Endothelial cell of umbilical vein (primary cell): ENCODE measurements around the gene NKX3-2. TPM values are rescaled to one million over a fixed set of nuclear protein-coding genes. Genes with fewer than 3 reads are reported as not detected.

Experiments used
- BruUV-seq: library from RNA; stranded (reverse); fragments of 400-500 nt; replicated peaks from 2 replicates; lab custom pipeline; 2021; lab: Mats Ljungman, UMichigan
- CTCF ChIA-PET: fragments of 300-600, 350-600 bp; sonication (Branson Sonifier 250); formaldehyde crosslinking; loops from one replicate; lab custom pipeline; 2021; ENCODE audit warnings: antibody characterized with exemption, inconsistent platforms; lab: Charles Lee
- POLR2A ChIA-PET: fragments of 300-600, 350-600 bp; sonication (Branson Sonifier 250); formaldehyde crosslinking; loops from one replicate; lab custom pipeline; 2021; ENCODE audit warnings: antibody characterized with exemption, inconsistent platforms; lab: Charles Lee
- DNase-seq: peaks from one replicate; pipeline ENCODE4 v3.0.0-alpha.2; 2011; ENCODE audit warnings: low read depth, low spot score
- FAIRE-seq: peaks from 2 replicates; lab custom pipeline; 2011; peaks lifted over from hg19 to GRCh38; lab: Jason Lieb, UNC
- H2AFZ ChIP-seq: 2 replicates; pipeline ENCODE4 v1.6.0; 2012; ENCODE audit warnings: low read depth, low read length, control low read depth, inconsistent platforms
- H3K27ac ChIP-seq: 2 replicates; pipeline ENCODE4 v1.5.1; 2011; ENCODE audit warnings: low read depth, mild to moderate bottlenecking, control low read depth, low read length, moderate library complexity; ENCODE audit not compliant: insufficient read depth
- H3K27me3 ChIP-seq, 2 experiments: 2 replicates each; pipeline versions ENCODE4 v1.6.0 to v1.6.1; 2011; ENCODE audit warnings: low read length in 2 of 2, mixed read lengths in 1 of 2; ENCODE audit not compliant: control insufficient read depth in 2 of 2, insufficient read depth in 2 of 2
- H3K36me3 ChIP-seq, 2 experiments: 2 replicates in 1 of 2; 3 replicates in 1 of 2; pipeline ENCODE4 v1.5.1; 2011; ENCODE audit warnings: low read length in 2 of 2, mild to moderate bottlenecking in 1 of 2, moderate library complexity in 1 of 2; ENCODE audit not compliant: control insufficient read depth in 2 of 2, insufficient read depth in 2 of 2; ENCODE audit errors: extremely low read depth in 1 of 2
- H3K4me1 ChIP-seq: 3 replicates; pipeline ENCODE4 v1.5.1; 2011; ENCODE audit warnings: mild to moderate bottlenecking, low read length; ENCODE audit not compliant: control insufficient read depth, insufficient read depth; ENCODE audit errors: extremely low read depth
- H3K4me2 ChIP-seq: 2 replicates; pipeline ENCODE4 v1.6.1; 2011; ENCODE audit warnings: low read length, control low read depth, mixed read lengths; ENCODE audit not compliant: insufficient read depth
- H3K4me3 ChIP-seq, 3 experiments: fragments of 200-600 bp in 1 of 3; sonication (generic), shearing (Covaris generic) in 1 of 3; replicated peaks in 1 of 3; 2 replicates each; pipeline ENCODE4 v1.5.1; 2011 to 2016; ENCODE audit warnings: control low read depth in 3 of 3, low read length in 3 of 3, mild to moderate bottlenecking in 2 of 3, inconsistent platforms in 1 of 3, low read depth in 1 of 3, moderate library complexity in 1 of 3; ENCODE audit not compliant: insufficient read depth in 1 of 3
- H3K79me2 ChIP-seq: 2 replicates; pipeline ENCODE4 v1.6.0; 2012; ENCODE audit warnings: low read length, inconsistent platforms; ENCODE audit not compliant: control insufficient read depth, insufficient read depth
- H3K9ac ChIP-seq: replicated peaks from 2 replicates; pipeline ENCODE3; 2011; ENCODE audit warnings: low read length, control low read depth; ENCODE audit not compliant: insufficient read depth; ENCODE audit errors: extremely low read depth
- H3K9me1 ChIP-seq: replicated peaks from 3 replicates; pipeline ENCODE4 v1.6.0; 2011; ENCODE audit warnings: mild to moderate bottlenecking, low read length; ENCODE audit not compliant: control insufficient read depth, insufficient read depth; ENCODE audit errors: extremely low read depth
- H3K9me3 ChIP-seq: replicated peaks from 2 replicates; pipeline ENCODE4 v1.5.1; 2012; ENCODE audit warnings: low read length, inconsistent platforms; ENCODE audit not compliant: control insufficient read depth, insufficient read depth
- H4K20me1 ChIP-seq: replicated peaks from 2 replicates; pipeline ENCODE3; 2011; ENCODE audit warnings: mild to moderate bottlenecking, low read length; ENCODE audit not compliant: control insufficient read depth, insufficient read depth; ENCODE audit errors: extremely low read depth
- EZH2 ChIP-seq: IDR thresholded peaks from 2 replicates; pipeline ENCODE4 v1.6.1; 2012; ENCODE audit warnings: borderline replicate concordance, low read depth, mild to moderate bottlenecking, moderate library complexity, low read length, inconsistent platforms; ENCODE audit not compliant: severe bottlenecking
- FOS ChIP-seq: IDR thresholded peaks from 2 replicates; pipeline ENCODE4 v1.6.1; 2011; ENCODE audit warnings: mild to moderate bottlenecking, low read length, moderate library complexity, borderline replicate concordance; ENCODE audit not compliant: insufficient read depth
- GATA2 ChIP-seq: IDR thresholded peaks from 2 replicates; pipeline ENCODE4 v1.7.0; 2011; ENCODE audit warnings: low read depth, mild to moderate bottlenecking, moderate library complexity, mixed read lengths, low read length; ENCODE audit not compliant: insufficient read length, insufficient read depth
- JUN ChIP-seq: IDR thresholded peaks from 2 replicates; pipeline ENCODE4 v1.6.1; 2011; ENCODE audit warnings: borderline replicate concordance, low read depth; ENCODE audit not compliant: insufficient read length, insufficient read depth
- MAX ChIP-seq: IDR thresholded peaks from 2 replicates; pipeline ENCODE4 v1.6.1; 2011; ENCODE audit not compliant: insufficient read depth, insufficient read length
- MYC ChIP-seq: IDR thresholded peaks from one replicate; pipeline ENCODE4 v1.6.1; 2011; ENCODE audit warnings: mild to moderate bottlenecking, low read depth, low read length
- POLR2A ChIP-seq: IDR thresholded peaks from 2 replicates; pipeline ENCODE4 v1.6.1; 2012; ENCODE audit warnings: low read depth, mild to moderate bottlenecking, control low read depth, low read length
- POLR2AphosphoS5 ChIP-seq: IDR thresholded peaks from 2 replicates; pipeline ENCODE4 v1.6.1; 2012; ENCODE audit warnings: low read depth, mild to moderate bottlenecking, control low read depth, low read length, moderate library complexity; ENCODE audit not compliant: insufficient read depth
- dilution Hi-C: fragments of 300-500 bp; cut with MboI; formaldehyde crosslinking; loops from one replicate; pipeline ENCODE4 v1.15.0; 2019; ENCODE audit warnings: low sequenced_read_pairs; ENCODE audit not compliant: extremely low pct_ligation_motif_present
- intact Hi-C: fragments of 100-400 bp; cut with micrococcal nuclease; formaldehyde crosslinking; loops from one replicate; pipeline ENCODE4 v1.10.0; 2022
- polyA plus RNA-seq, 4 experiments: library from polyadenylated mRNA; depleted of rRNA in 3 of 4; stranded (reverse) in 3 of 4; unstranded in 1 of 4; fragments of >200 nt; gene quantifications; 2 replicates each; pipeline versions ENCODE4 v1.2.1 to v1.2.3, GENCODE V29; 2011 to 2012; ENCODE audit warnings: missing spikeins in 1 of 4
- total RNA-seq: library from RNA; stranded (reverse); gene quantifications from 2 replicates; pipeline ENCODE4 v1.2.3, GENCODE V29; 2021
- TF ChIP-seq, protein P1 (sequence below), 2 donors: IDR thresholded peaks; 1 replicate in 1 of 2; 2 replicates in 1 of 2; pipeline ENCODE4 v1.5.1; 2011; ENCODE audit warnings: low read length in 2 of 2, mild to moderate bottlenecking in 2 of 2, moderate library complexity in 2 of 2, control low read depth in 1 of 2, inconsistent platforms in 1 of 2, low read depth in 1 of 2; ENCODE audit not compliant: insufficient read depth in 1 of 2; ENCODE audit errors: extremely low read depth in 1 of 2

NKX3-2 gene
- total and polyA plus RNA-seq, 2 donors (not counting 3 experiments of a cell fraction or from before 2014, with no cell fraction given) = not detected

GRCh38 chr4:13509442-13509841 lies 34.9 kb downstream of the NKX3-2 start:
- Histone ChIP-seq H3K9ac (no peak overlapping the region), H3K27me3 (peaks cover 7 to 12% of the 10 kb centered on the region in 2 experiments), H3K4me1 (no peaks in the 10 kb centered on the region), H3K9me3 (no peaks in the 10 kb centered on the region), H3K4me2 (no peak overlapping the region), H4K20me1 (no peaks in the 10 kb centered on the region), H3K27ac (no peak overlapping the region), H3K4me3 (no peak overlapping the region), H2AFZ (no peak overlapping the region), H3K36me3 (no peaks in the 10 kb centered on the region), H3K79me2 (no peaks in the 10 kb centered on the region), H3K9me1 (no peaks in the 10 kb centered on the region)
- no peak for DNase-seq
- dilution Hi-C loops = no loop called here
- CTCF ChIA-PET = no interaction called here
- TF ChIP-seq JUN (no peak), POLR2AphosphoS5 (no peak), POLR2A (no peak), EZH2 (no peak), GATA2 (no peak)
- TF ChIP-seq, protein P1, sequence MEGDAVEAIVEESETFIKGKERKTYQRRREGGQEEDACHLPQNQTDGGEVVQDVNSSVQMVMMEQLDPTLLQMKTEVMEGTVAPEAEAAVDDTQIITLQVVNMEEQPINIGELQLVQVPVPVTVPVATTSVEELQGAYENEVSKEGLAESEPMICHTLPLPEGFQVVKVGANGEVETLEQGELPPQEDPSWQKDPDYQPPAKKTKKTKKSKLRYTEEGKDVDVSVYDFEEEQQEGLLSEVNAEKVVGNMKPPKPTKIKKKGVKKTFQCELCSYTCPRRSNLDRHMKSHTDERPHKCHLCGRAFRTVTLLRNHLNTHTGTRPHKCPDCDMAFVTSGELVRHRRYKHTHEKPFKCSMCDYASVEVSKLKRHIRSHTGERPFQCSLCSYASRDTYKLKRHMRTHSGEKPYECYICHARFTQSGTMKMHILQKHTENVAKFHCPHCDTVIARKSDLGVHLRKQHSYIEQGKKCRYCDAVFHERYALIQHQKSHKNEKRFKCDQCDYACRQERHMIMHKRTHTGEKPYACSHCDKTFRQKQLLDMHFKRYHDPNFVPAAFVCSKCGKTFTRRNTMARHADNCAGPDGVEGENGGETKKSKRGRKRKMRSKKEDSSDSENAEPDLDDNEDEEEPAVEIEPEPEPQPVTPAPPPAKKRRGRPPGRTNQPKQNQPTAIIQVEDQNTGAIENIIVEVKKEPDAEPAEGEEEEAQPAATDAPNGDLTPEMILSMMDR (IDR thresholded peaks at IDR 0.05; ENCODE audit: extremely low read depth in 1 of 2, insufficient read depth in 1 of 2, low read depth in 1 of 2, low read length in 2 of 2) = no peak
- no peak for FAIRE-seq
- POLR2A ChIA-PET = no interaction called here
- intact Hi-C loops = no loop called here
- no TSS peak for BruUV-seq

DNA sequence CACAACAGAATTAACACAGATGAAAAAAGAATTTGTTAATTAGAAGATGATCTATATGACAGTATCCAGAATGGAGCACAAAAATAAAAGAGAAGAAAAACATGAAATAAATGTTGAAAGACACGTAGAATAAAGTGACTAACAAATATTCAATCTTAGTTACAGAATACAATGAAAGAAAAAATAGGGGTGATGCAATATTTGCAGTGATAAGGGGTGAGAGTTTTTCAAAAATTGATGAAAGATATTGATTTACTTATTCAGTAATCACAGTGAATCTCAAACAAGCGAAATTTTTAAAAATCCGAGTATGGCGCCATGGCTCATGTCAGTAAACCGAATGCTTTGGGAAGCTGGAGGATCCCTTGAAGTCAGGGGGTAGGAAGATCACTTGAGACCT lies 39.9 kb downstream of the NKX3-2 start:
- Histone ChIP-seq H3K79me2 (no peaks in the 10 kb centered on the region), H3K27me3 (peaks cover 6 to 16% of the 10 kb centered on the region in 2 experiments), H3K9ac (no peak overlapping the region), H3K27ac (no peak overlapping the region), H3K4me3 (no peak overlapping the region), H4K20me1 (no peaks in the 10 kb centered on the region), H3K36me3 (no peaks in the 10 kb centered on the region), H2AFZ (no peak overlapping the region), H3K9me1 (no peaks in the 10 kb centered on the region), H3K4me2 (no peak overlapping the region), H3K9me3 (no peaks in the 10 kb centered on the region), H3K4me1 (no peaks in the 10 kb centered on the region)
- TF ChIP-seq POLR2AphosphoS5 (no peak), JUN (no peak), MYC (no peak), FOS (no peak), POLR2A (no peak), GATA2 (no peak), MAX (no peak), EZH2 (no peak)
- TF ChIP-seq, protein P1 (IDR thresholded peaks at IDR 0.05; ENCODE audit: extremely low read depth in 1 of 2, insufficient read depth in 1 of 2, low read depth in 1 of 2, low read length in 2 of 2) = no peak
- dilution Hi-C loops = no loop called here
- no peak for FAIRE-seq
- intact Hi-C loops = no loop called here
- ChIA-PET CTCF (no interaction called here), POLR2A (no interaction called here)
- no peak for DNase-seq
- no TSS peak for BruUV-seq
